ENCODE results near the gene ITGA5. TPM values are rescaled to one million over a fixed set of nuclear protein-coding genes. Genes with fewer than 3 reads are reported as not detected.
A peak's percentile ranks its signal among the peaks of the same experiment; 100 is the strongest.

Gene ITGA5
- total and polyA plus RNA-seq, 2 of the 13 experiments (the other 11 are each of a cell fraction or from before 2014, with no cell fraction given): 0.20 to 0.40 TPM

DNA sequence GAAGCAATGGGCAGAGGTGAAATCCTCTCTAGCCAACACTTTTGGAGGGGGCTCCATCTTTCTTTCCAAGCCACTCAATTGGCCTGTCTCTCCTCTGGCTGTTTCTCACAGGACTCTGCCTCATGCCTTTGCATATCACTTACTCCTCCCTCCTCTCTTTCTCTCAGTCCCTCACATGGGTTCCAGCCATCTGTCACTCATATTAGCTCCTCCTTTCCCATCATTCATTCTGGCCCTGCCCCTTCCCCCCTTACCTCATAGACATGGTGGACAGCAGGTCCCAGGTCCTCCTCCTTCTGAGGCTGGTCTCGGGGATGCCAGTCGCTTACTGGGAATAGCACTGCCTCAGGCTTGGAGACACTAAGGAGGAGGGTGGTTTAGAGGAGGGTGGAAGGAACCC, 17.9 kb downstream of the ITGA5 start:
- Histone ChIP-seq H3K27ac (ENCODE audit: extremely low read length, insufficient read depth, low read length) (no peak overlapping the region), H3K9ac (ENCODE audit: insufficient read depth, low read depth, low read length) (no peak overlapping the region), H4K20me1 (ENCODE audit: insufficient read depth, low read length) (no peaks in the 10 kb centered on the region), H3K9me3 (ENCODE audit: low read length) (no peaks in the 10 kb centered on the region), H3K27me3 (ENCODE audit: control insufficient read depth in 1 of 2, insufficient read depth in 2 of 2, low read length in 2 of 2) (no peaks in the 10 kb centered on the region; a peak in 1 of 5 replicates), H3K36me3 (replicated peaks in 1 of 2; ENCODE audit: control insufficient read depth in 1 of 2, insufficient read depth in 2 of 2, low read length in 2 of 2) (no peaks in the 10 kb centered on the region), H3K4me1 (ENCODE audit: insufficient read depth, low read length) (no peaks in the 10 kb centered on the region), H3K4me3 (replicated peaks in 1 of 3; ENCODE audit: insufficient read depth in 1 of 3, low read depth in 2 of 3, low read length in 3 of 3) (no peak overlapping the region), H2AFZ (ENCODE audit: low read length) (no peak overlapping the region), H3K4me2 (ENCODE audit: low read depth, low read length) (no peak overlapping the region), H3K79me2 (ENCODE audit: insufficient read depth, low read length) (no peaks in the 10 kb centered on the region)
- intact Hi-C loops (cut with micrococcal nuclease; ENCODE audit: unreplicated experiment) (no loop called here), in situ Hi-C loops (cut with HindIII; ENCODE audit: extremely low pct_ligation_motif_present, low pct_unique_long_range_greater_than_20kb) (loop anchor here (5.0 kb wide), 1 partner anchor 36 kb away; no protein-coding TSS in a partner anchor)
- TF ChIP-seq RCOR2 (CRISPR knock-in tag; IDR thresholded peaks at IDR 0.05): no peak
- no peak for TF ChIP-seq KLF11 (CRISPR knock-in tag; IDR thresholded peaks at IDR 0.05)
- TF ChIP-seq HMG20B (CRISPR knock-in tag; conservative IDR thresholded peaks at IDR 0.05): no peak
- no peak for TF ChIP-seq ZNF747 (CRISPR knock-in tag; IDR thresholded peaks at IDR 0.05; ENCODE audit: borderline replicate concordance)
- no TSS peak for BruUV-seq (replicated peaks)
- ATAC-seq (no peak), DNase-seq (ENCODE audit: low spot score) (no peak), FAIRE-seq (no peak)
- 36% methylated on average over 2 of the region's 2 CpGs for WGBS (ENCODE audit: low lambda C conversion rate)
- CTCF ChIA-PET (ENCODE audit: low intra/inter-chr PET ratio, low total read pairs): no interaction called here
- POLR2A ChIA-PET: no interaction called here

DNA sequence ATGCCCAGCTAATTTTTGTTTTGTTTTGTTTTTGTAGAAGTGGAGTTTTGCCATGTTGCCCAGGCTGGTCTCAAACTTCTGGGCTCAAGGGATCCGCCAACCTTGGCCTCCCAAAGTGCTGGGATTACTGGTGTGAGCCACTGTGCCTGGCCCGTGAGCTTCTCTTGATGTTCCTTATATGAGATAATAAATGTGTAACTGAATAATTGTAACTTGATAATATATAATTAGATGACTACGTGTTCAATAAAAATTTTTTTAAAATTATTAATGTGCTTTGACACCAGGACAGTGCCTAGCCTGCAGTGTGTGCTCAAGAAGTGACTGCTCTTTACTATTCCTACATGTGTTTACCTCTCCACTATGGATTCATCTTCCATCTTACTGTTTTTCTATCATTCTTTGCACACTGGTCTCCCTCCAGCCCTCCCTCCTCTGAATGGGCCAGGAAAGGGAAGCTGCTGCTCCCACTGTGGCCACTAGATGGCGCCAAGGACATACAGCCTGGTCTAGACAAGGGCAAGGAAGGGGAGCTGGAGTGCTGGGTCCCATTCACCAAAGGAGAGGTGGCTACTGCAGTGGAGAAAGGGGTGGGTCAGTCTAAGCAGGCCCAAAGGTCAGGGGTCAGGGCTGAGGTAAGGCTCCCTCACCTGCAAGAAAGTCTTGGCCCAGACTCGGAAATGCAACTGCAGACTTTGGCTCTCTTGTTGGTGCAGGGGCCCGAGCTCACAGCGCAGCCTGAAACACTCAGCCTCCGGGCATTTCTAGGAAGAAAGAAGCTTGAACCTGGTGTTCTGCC, 19.9 kb downstream of the ITGA5 start:
- Histone ChIP-seq H2AFZ (ENCODE audit: low read length) (no peak overlapping the region), H3K27ac (ENCODE audit: extremely low read length, insufficient read depth, low read length) (no peak overlapping the region), H3K27me3 (ENCODE audit: control insufficient read depth in 1 of 2, insufficient read depth in 2 of 2, low read length in 2 of 2) (no peaks in the 10 kb centered on the region; a peak in 1 of 5 replicates), H4K20me1 (ENCODE audit: insufficient read depth, low read length) (no peaks in the 10 kb centered on the region), H3K4me1 (ENCODE audit: insufficient read depth, low read length) (no peaks in the 10 kb centered on the region), H3K36me3 (replicated peaks in 1 of 2; ENCODE audit: control insufficient read depth in 1 of 2, insufficient read depth in 2 of 2, low read length in 2 of 2) (no peaks in the 10 kb centered on the region), H3K9me3 (ENCODE audit: low read length) (no peaks in the 10 kb centered on the region), H3K79me2 (ENCODE audit: insufficient read depth, low read length) (no peaks in the 10 kb centered on the region), H3K9ac (ENCODE audit: insufficient read depth, low read depth, low read length) (no peak overlapping the region), H3K4me3 (replicated peaks in 1 of 3; ENCODE audit: insufficient read depth in 1 of 3, low read depth in 2 of 3, low read length in 3 of 3) (no peak overlapping the region), H3K4me2 (ENCODE audit: low read depth, low read length) (no peak overlapping the region)
- WGBS (ENCODE audit: low lambda C conversion rate): 43% methylated on average over 8 of the region's 8 CpGs
- in situ Hi-C loops (cut with HindIII; ENCODE audit: extremely low pct_ligation_motif_present, low pct_unique_long_range_greater_than_20kb) (no loop called here), intact Hi-C loops (cut with micrococcal nuclease; ENCODE audit: unreplicated experiment) (loop anchor here (1.0 kb wide), 1 partner anchor 40 kb away; no protein-coding TSS in a partner anchor)
- BruUV-seq (replicated peaks): no TSS peak
- ChIA-PET POLR2A (no interaction called here), CTCF (ENCODE audit: low intra/inter-chr PET ratio, low total read pairs) (interaction anchor here (1.3 kb wide), 1 partner anchor 40 kb away, joined by 18 read pairs; no protein-coding TSS in a partner anchor)
- FAIRE-seq: peak; percentile 74
- peak; percentile 93 for ATAC-seq
- DNase-seq (ENCODE audit: low spot score): peak; percentile 62
- no peak for TF ChIP-seq ZNF761 (CRISPR knock-in tag; conservative IDR thresholded peaks at IDR 0.05)
- TF ChIP-seq, protein P1, sequence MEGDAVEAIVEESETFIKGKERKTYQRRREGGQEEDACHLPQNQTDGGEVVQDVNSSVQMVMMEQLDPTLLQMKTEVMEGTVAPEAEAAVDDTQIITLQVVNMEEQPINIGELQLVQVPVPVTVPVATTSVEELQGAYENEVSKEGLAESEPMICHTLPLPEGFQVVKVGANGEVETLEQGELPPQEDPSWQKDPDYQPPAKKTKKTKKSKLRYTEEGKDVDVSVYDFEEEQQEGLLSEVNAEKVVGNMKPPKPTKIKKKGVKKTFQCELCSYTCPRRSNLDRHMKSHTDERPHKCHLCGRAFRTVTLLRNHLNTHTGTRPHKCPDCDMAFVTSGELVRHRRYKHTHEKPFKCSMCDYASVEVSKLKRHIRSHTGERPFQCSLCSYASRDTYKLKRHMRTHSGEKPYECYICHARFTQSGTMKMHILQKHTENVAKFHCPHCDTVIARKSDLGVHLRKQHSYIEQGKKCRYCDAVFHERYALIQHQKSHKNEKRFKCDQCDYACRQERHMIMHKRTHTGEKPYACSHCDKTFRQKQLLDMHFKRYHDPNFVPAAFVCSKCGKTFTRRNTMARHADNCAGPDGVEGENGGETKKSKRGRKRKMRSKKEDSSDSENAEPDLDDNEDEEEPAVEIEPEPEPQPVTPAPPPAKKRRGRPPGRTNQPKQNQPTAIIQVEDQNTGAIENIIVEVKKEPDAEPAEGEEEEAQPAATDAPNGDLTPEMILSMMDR (CRISPR knock-in tag; IDR thresholded peaks at IDR 0.05): peak; percentile 97
- TF ChIP-seq BHLHE40 (IDR thresholded peaks at IDR 0.05; ENCODE audit: low read length): 0 out of 2 replicates have a peak, but pooled peaks have one; percentile 9
- TF ChIP-seq SRSF9 (IDR thresholded peaks at IDR 0.05; ENCODE audit: borderline replicate concordance, insufficient read depth, low read depth, low read length, poor library complexity, severe bottlenecking): no peak
- no peak for TF ChIP-seq SRF (IDR thresholded peaks at IDR 0.05; ENCODE audit: low read depth, low read length)
- TF ChIP-seq SP2 (CRISPR knock-in tag; IDR thresholded peaks at IDR 0.05): no peak
- no peak for TF ChIP-seq ZNF484 (CRISPR knock-in tag; IDR thresholded peaks at IDR 0.05; ENCODE audit: borderline replicate concordance, low read depth)
- no peak for TF ChIP-seq ZNF720 (CRISPR knock-in tag; IDR thresholded peaks at IDR 0.05)
- no peak for TF ChIP-seq AGO2 (optimal IDR thresholded peaks at IDR 0.05; ENCODE audit: low read depth, low read length)
- TF ChIP-seq RAD21 (CRISPR knock-in tag; IDR thresholded peaks at IDR 0.05): peak; percentile 69
- TF ChIP-seq SCMH1 (CRISPR knock-in tag; IDR thresholded peaks at IDR 0.05; ENCODE audit: borderline replicate concordance): no peak
- TF ChIP-seq NCOA5 (CRISPR knock-in tag; IDR thresholded peaks at IDR 0.05): no peak
- peak; percentile 82 for TF ChIP-seq STAG1 (CRISPR knock-in tag; IDR thresholded peaks at IDR 0.05)
- TF ChIP-seq ELF3 (CRISPR knock-in tag; IDR thresholded peaks at IDR 0.05): 0 out of 2 replicates have a peak, but pooled peaks have one; percentile 22
